Neural cell (in vitro differentiated cells): ENCODE data around the gene ADORA2A.

ENCODE experiments used
- EP300 ChIP-seq: fragments of 450-650 bp; conservative IDR thresholded peaks from 2 replicates; pipeline ENCODE4 v1.6.1; 2014; ENCODE audit warnings: antibody characterized with exemption, mild to moderate bottlenecking, moderate library complexity; ENCODE audit not compliant: poor library complexity, severe bottlenecking
- TF ChIP-seq, protein P1 (sequence below): IDR thresholded peaks from 2 replicates; pipeline ENCODE4 v1.6.1; 2012; ENCODE audit warnings: borderline replicate concordance

DNA sequence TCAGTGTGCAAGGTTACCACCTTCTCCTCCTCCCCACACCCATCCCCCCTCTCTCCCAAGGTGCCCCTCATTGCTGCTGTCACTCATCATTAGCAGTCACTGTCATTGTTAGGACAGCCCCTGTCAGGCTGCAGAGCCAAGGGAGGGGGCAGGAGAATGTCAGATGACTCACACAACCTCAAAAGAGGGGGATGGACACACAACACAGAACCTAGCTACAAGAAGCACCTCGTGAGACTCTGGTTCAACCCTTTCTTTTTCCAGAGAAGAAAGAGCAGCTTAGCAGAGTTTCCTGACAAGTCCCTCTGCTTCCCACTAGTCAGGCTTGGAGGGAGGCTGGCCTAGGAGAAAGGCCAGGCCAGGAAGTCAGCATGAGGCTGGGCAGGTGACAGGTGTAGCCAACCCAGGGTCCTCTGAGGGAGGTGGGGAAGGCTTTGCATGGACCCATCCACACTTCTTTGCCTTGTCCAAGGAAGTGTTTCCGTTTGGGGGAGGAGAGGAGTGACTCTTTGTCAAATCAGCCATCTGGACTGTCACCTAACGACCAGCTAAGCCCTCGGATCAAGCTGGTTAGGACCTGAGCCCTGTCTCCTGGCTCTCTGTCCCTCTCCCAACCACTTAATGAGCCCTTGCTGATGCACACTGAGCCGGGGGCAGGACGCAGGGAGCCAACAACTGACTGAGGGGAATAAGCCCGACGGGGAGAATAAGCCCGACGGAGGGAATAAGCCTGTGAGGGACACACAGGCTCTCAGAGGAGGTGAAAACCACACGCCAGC, 18.3 kb downstream of the ADORA2A start:
- TF ChIP-seq, protein P1, sequence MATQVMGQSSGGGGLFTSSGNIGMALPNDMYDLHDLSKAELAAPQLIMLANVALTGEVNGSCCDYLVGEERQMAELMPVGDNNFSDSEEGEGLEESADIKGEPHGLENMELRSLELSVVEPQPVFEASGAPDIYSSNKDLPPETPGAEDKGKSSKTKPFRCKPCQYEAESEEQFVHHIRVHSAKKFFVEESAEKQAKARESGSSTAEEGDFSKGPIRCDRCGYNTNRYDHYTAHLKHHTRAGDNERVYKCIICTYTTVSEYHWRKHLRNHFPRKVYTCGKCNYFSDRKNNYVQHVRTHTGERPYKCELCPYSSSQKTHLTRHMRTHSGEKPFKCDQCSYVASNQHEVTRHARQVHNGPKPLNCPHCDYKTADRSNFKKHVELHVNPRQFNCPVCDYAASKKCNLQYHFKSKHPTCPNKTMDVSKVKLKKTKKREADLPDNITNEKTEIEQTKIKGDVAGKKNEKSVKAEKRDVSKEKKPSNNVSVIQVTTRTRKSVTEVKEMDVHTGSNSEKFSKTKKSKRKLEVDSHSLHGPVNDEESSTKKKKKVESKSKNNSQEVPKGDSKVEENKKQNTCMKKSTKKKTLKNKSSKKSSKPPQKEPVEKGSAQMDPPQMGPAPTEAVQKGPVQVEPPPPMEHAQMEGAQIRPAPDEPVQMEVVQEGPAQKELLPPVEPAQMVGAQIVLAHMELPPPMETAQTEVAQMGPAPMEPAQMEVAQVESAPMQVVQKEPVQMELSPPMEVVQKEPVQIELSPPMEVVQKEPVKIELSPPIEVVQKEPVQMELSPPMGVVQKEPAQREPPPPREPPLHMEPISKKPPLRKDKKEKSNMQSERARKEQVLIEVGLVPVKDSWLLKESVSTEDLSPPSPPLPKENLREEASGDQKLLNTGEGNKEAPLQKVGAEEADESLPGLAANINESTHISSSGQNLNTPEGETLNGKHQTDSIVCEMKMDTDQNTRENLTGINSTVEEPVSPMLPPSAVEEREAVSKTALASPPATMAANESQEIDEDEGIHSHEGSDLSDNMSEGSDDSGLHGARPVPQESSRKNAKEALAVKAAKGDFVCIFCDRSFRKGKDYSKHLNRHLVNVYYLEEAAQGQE: no peak
- TF ChIP-seq EP300: no peak
